GM18907 (cell line): ENCODE results near the gene TMEM117.
A peak's percentile ranks its signal among the peaks of the same experiment; 100 is the strongest.
"Not testable (repeated sequence)": the region's sequence is repeated elsewhere in the genome, so short reads cannot be mapped to it uniquely, and the experiment has no call there.

Experiments used
- ATAC-seq: cut with Tn5 transposase; IDR thresholded peaks from one replicate; pipeline ENCODE4 v1.9.1; 2021; ENCODE audit warnings: mild to moderate bottlenecking, moderate library complexity; ENCODE audit not compliant: unreplicated experiment

Gene TMEM117

DNA sequence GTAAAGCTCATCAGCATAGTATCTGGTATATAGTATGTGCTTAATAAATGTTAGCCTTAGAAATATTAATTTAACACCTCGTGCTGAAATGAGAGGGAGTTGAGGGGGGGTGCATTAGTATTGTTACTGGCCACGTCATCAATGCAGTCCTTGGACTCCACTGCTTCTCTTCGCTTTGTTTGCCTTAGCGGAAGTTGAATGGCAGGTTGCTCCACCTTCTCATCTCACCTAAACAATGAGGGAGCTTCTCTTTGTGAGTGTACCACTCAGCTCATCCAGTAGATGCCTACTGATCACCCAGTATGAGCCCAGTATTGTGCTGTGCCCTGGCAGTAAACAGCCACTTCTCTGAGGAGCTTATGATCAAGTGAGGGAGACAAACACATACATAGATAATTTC, 4.5 kb downstream of the TMEM117 start:
- no peak for ATAC-seq

GRCh38 chr12:43841253-43841652, 5.4 kb downstream of the TMEM117 start:
- ATAC-seq, result no peak

- no peak for ATAC-seq
Measured at GRCh38 chr12:43842259-43842658, 6.4 kb downstream of the TMEM117 start.

GRCh38 chr12:43847425-43848225, 11.7 kb downstream of the TMEM117 start:
- not testable (repeated sequence) for ATAC-seq

GRCh38 chr12:43848226-43848507, 12.3 kb downstream of the TMEM117 start:
- ATAC-seq, result no peak

GRCh38 chr12:43848786-43849185, 12.9 kb downstream of the TMEM117 start:
- ATAC-seq, result no peak

DNA sequence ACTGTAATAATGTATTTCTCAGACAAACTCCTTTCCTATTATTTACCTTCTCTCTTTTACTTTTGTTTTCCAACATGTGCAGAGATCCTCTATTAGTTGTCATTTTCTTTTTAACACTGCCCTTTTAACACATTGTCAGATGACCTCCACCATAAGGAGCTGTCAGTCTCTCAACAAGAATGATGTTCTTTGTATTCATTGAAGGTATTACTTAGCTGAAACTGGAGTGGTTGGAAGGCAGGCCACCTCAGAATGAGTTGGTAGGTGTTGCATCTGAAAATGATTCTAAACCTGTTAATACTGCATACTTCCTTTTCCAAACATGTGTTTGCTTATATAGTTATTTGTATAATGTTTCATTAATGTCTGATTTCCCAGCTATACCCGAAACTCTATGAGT, 16.9 kb downstream of the TMEM117 start:
- no peak for ATAC-seq

- ATAC-seq, result no peak
Measured at GRCh38 chr12:43856972-43857371, 21.1 kb downstream of the TMEM117 start.

DNA sequence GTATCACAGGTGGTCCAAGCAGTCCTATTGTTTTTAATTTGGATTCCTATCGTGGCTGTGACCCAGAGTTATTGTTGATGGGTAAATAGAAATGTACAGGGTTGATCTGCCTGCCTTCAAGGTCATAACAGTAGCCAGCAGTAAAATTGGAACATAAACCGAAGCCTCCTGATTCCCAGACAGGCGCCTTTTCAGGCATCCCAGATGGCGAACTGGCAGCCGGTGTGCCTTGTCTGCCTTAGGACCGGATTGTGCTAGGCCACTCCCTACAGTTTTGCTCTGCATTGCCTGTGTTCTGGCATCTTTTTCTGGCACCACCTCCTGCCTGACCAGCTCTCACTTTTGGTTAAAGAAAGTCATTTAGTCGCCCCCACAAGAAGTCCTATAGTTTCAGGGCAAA, 22.2 kb downstream of the TMEM117 start:
- no peak for ATAC-seq

DNA sequence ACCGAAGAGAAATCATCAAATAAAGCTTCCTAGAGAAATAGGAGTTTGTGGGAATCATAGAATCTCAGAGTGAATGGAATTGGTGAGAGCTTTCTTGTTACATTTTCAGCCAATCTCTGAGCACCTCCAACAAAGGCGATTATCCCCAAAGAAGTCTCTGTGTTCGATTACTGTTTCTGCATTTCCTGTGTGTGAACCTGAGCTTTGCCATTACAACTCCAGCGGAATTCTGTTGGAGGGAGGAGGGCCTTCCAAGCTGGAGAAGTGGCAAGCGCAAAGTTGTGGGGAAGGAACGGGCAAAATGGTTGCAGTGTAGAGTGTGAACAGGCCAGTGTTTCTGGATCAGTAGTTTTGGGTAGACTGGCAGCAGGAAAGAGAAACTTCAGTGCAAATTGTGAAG, 23.1 kb downstream of the TMEM117 start:
- no peak for ATAC-seq

DNA sequence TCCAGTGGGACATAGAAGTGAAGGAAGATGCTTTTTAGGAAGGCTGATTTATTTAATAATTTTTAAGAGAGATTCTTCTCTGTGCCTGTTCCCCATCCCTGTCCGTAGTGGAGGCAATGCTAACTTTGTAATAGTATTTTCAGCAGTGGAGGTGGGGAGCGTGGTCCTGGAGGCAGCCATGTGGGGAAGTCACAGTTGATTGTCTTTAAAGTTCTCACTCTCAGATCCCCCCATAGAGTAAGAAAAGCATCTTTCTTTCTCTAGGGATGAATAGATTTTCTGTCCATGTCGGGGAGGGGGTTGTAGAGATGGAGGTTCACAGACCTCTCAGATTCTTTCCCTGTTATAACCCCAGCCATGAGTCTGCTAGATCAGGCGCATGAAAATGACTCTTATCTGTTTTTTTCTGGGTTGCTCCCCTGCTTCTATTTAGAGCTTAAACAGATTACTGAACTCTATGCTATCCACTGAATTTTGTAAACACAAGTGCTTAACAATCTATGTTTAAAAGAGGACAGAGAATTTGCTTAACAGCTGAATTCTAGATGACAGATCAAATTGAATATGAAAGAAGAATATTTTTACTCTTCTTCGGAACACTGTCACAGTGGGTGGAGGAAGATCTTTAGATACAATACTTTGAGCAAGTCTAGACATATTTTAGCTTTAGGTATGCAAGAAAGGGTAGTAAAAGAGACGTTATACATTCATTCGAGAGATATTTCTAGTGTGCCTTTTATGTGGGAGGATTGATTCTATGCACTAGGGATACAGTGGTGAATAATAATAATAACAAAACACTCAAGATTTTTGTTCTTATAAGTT, 25.3 kb downstream of the TMEM117 start:
- no peak for ATAC-seq

DNA sequence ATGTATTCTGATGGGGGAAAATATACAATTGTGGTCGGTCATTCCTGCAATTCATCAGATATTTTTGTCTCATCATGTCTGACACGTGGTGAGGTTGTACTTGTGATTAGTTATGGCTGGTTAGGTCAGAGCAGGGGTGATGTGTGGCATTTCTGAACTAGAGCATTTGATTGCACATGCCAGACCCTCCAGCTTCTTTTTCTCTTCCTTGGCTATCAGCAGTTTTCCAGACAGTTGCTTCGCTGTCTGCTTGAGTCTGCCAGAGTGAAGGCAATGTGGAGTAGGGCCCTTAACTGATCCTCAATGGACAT, 25.9 kb downstream of the TMEM117 start:
- ATAC-seq, result no peak

- no peak for ATAC-seq
Measured at GRCh38 chr12:43863770-43864366, 28.0 kb downstream of the TMEM117 start.

GRCh38 chr12:43864557-43864956, 28.7 kb downstream of the TMEM117 start:
- ATAC-seq, result not testable (repeated sequence)

GRCh38 chr12:43869184-43869583, 33.3 kb downstream of the TMEM117 start:
- ATAC-seq, result no peak

DNA sequence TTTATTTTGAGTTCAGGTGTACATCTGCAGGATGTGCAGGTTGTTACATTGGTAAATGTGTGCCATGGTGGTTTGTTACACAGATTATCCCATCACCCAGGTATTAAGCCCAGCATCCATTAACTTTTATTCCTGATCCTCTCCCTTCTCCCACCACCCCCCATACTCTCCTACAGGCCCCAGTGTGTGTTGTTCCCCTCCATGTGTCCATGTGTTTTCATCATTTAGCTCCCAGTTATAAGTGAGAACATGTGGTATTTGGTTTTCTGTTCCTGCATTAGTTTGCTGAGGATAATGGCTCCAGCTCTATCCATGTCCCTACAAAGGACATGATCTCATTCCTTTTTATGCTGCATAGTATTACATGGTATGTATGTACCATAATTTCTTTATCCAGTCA, 33.9 kb downstream of the TMEM117 start:
- ATAC-seq, result not testable (repeated sequence)

GRCh38 chr12:43871258-43871657, 35.4 kb downstream of the TMEM117 start:
- not testable (repeated sequence) for ATAC-seq

- ATAC-seq, result no peak
Measured at GRCh38 chr12:43872396-43872795, 36.5 kb downstream of the TMEM117 start.

DNA sequence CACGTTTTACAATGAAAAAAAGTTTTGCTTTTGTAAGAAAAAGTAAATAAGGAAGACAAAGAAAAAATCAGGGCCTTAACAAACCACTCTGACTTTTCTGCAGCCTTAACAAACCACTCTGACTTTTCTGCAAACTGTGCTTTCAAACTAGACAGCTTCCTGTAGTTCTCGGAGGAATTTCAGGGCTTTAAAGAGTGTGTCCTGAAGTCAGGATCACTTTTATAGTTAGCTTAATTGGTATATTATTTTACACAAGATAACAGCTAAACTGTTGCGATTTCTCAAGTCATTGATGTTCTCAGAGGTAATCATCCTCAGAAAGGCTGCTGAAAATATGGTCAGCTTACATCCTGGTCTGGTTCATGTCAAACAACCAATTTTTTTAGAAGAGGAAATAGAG, 42.2 kb downstream of the TMEM117 start:
- no peak for ATAC-seq

GRCh38 chr12:43880547-43880946, 44.7 kb downstream of the TMEM117 start:
- ATAC-seq, result no peak

- ATAC-seq, result peak; percentile 93
Measured at GRCh38 chr12:43882578-43883178, 46.8 kb downstream of the TMEM117 start.

GRCh38 chr12:43883311-43883710, 47.4 kb downstream of the TMEM117 start:
- ATAC-seq, result no peak
